Panc1 (cell line): ENCODE data around the gene SPATC1L. TPM values are rescaled to one million over a fixed set of nuclear protein-coding genes. Genes with fewer than 3 reads are reported as not detected.

Experiments
- ATAC-seq: fragments of 200-7000 bp; cut with Tn5 transposase; 2 replicates; pipeline ENCODE4 v1.9.1; 2020; ENCODE audit warnings: mild to moderate bottlenecking, moderate library complexity
- BruUV-seq: library from RNA; stranded (reverse); fragments of 400-500 nt; replicated peaks from 2 replicates; lab custom pipeline; 2021; lab: Mats Ljungman, UMichigan
- CTCF ChIA-PET: fragments of 300-600 bp; sonication (Branson Sonifier 250); formaldehyde crosslinking; loops from one replicate; lab custom pipeline; 2022; ENCODE audit warnings: antibody characterized with exemption; lab: Charles Lee
- POLR2A ChIA-PET: fragments of 300-600 bp; sonication (Branson Sonifier 250); formaldehyde crosslinking; loops from one replicate; lab custom pipeline; 2022; ENCODE audit warnings: antibody characterized with exemption; lab: Charles Lee
- DNase-seq: peaks from one replicate; pipeline ENCODE4 v3.0.0-alpha.2; 2010; ENCODE audit warnings: low read depth, low spot score
- H3K27ac ChIP-seq: 2 replicates; pipeline ENCODE4 v1.5.1; 2011; ENCODE audit warnings: mild to moderate bottlenecking, low read length, inconsistent platforms
- H3K27me3 ChIP-seq: fragments of 200-500 bp; sonication (Bioruptor generic); 2 replicates; pipeline ENCODE4 v1.6.0; 2014; ENCODE audit warnings: low read length, inconsistent platforms; ENCODE audit not compliant: control insufficient read depth, insufficient read depth
- H3K36me3 ChIP-seq: fragments of 200-500 bp; sonication (Bioruptor generic); 2 replicates; pipeline ENCODE4 v1.5.1; 2014; ENCODE audit warnings: inconsistent platforms, mild to moderate bottlenecking, low read length, moderate library complexity; ENCODE audit not compliant: control insufficient read depth, insufficient read depth
- H3K4me1 ChIP-seq: 2 replicates; pipeline ENCODE4 v1.5.1; 2011; ENCODE audit warnings: inconsistent platforms, mild to moderate bottlenecking, low read length, moderate library complexity; ENCODE audit not compliant: control insufficient read depth, insufficient read depth
- H3K4me3 ChIP-seq, 2 experiments: 2 replicates each; pipeline ENCODE4 v1.5.1; 2011 to 2012; ENCODE audit warnings: low read depth in 2 of 2, low read length in 2 of 2, mild to moderate bottlenecking in 2 of 2, inconsistent platforms in 1 of 2, moderate library complexity in 1 of 2
- H3K9me3 ChIP-seq: fragments of 200-500 bp; sonication (Bioruptor generic); 2 replicates; pipeline ENCODE4 v1.5.1; 2014; ENCODE audit warnings: low read depth, mild to moderate bottlenecking, inconsistent platforms, low read length, moderate library complexity; ENCODE audit not compliant: control insufficient read depth, insufficient read depth
- CTCF ChIP-seq: fragments of 450-650 bp; IDR thresholded peaks from 2 replicates; pipeline ENCODE4 v1.5.1; 2017; ENCODE audit warnings: mild to moderate bottlenecking
- POLR2AphosphoS5 ChIP-seq: IDR thresholded peaks from 2 replicates; pipeline ENCODE4 v1.6.1; 2012; ENCODE audit warnings: mild to moderate bottlenecking, low read depth, low read length, moderate library complexity
- SIN3A ChIP-seq: IDR thresholded peaks from 2 replicates; pipeline ENCODE4 v1.6.1; 2012; ENCODE audit warnings: low read depth, mild to moderate bottlenecking, low read length, moderate library complexity, borderline replicate concordance; ENCODE audit not compliant: insufficient read depth
- TCF7L2 ChIP-seq: IDR thresholded peaks from 2 replicates; pipeline ENCODE4 v1.6.1; 2011; ENCODE audit warnings: mild to moderate bottlenecking, low read depth, low read length, inconsistent platforms
- in situ Hi-C: cut with HindIII; loops from 2 replicates; pipeline ENCODE4 v1.10.0; 2016; ENCODE audit warnings: low sequenced_read_pairs, low pct_unique_long_range_greater_than_20kb
- intact Hi-C: fragments of 100-400 bp; cut with micrococcal nuclease; formaldehyde crosslinking; loops from one replicate; pipeline ENCODE4 v1.10.0; 2022; ENCODE audit not compliant: unreplicated experiment
- total RNA-seq: library from RNA; stranded (reverse); gene quantifications from one replicate; pipeline ENCODE4 v1.2.1, GENCODE V29; 2021; ENCODE audit not compliant: unreplicated experiment
- TF ChIP-seq, protein P1 (sequence below), 2 experiments: IDR thresholded peaks; 2 replicates each; pipeline ENCODE4 v1.6.1; 2011 to 2012; ENCODE audit warnings: low read depth in 2 of 2, control low read depth in 1 of 2, low read length in 1 of 2, mild to moderate bottlenecking in 1 of 2, moderate library complexity in 1 of 2; ENCODE audit not compliant: insufficient read depth in 1 of 2

SPATC1L gene
- total RNA-seq, 1 experiment from 2014 or later, result 0.26 TPM

GRCh38 chr21:46208761-46209721 lies 24.8 kb upstream of the SPATC1L start:
- H3K27me3 ChIP-seq, result no peaks in the 10 kb centered on the region
- H3K36me3 ChIP-seq, result no peaks in the 10 kb centered on the region; the same call in 1 of the 2 replicates
- POLR2A ChIA-PET, result no interaction called here

DNA sequence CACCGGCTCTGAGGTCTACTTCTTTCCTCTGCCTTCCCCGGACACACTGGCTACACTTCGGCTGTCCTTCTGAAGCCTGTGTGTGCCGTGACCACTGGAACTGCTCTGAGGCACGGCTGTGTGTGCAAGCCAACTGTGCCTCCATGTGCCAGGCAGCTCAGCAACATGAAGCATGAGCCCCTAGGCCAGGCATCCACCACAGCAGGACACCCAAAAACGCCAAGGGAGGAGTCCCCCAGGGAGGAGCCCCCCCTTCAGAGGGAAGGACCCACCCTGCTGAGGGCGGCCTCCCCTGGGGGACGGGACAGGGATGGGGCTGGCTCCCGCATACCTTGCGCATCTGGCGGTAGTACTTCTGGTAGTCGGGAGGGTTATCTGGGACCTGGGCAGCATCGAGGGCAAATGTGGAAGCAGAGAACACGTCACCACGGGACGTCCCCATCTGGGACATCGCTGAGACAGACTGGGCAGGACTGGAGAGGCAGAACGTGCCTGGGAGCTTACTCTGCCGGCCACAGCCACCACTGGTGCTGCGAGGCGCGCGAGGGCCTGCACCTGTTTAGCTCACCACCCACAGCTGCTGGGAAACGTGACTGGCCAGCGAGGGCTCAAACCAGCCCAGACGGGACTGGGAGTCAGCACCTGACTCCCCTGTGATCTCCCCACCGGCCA lies 23.8 kb upstream of the SPATC1L start:
- H3K9me3 ChIP-seq, result no peaks in the 10 kb centered on the region
- H3K4me3 ChIP-seq, result no peak overlapping the region
- intact Hi-C loops, result no loop called here
- BruUV-seq, result no TSS peak
- DNase-seq, result no peak
- TF ChIP-seq SIN3A (no peak), POLR2AphosphoS5 (no peak)
- H3K36me3 ChIP-seq, result no peaks in the 10 kb centered on the region; the same call in 1 of the 2 replicates
- no peak overlapping the region for H3K27ac ChIP-seq
- ATAC-seq, result no peak
- ChIA-PET CTCF (no interaction called here), POLR2A (no interaction called here)
- H3K27me3 ChIP-seq, result no peaks in the 10 kb centered on the region
- in situ Hi-C loops, result no loop called here
- no peaks in the 10 kb centered on the region for H3K4me1 ChIP-seq

More at GRCh38 chr21:46208761-46209721, 24.8 kb upstream of the SPATC1L start:
- Histone ChIP-seq H3K4me1 (no peaks in the 10 kb centered on the region), H3K27ac (no peak overlapping the region), H3K4me3 (no peak overlapping the region), H3K9me3 (no peaks in the 10 kb centered on the region)
- TF ChIP-seq SIN3A, result no peak
- TF ChIP-seq, protein P1, sequence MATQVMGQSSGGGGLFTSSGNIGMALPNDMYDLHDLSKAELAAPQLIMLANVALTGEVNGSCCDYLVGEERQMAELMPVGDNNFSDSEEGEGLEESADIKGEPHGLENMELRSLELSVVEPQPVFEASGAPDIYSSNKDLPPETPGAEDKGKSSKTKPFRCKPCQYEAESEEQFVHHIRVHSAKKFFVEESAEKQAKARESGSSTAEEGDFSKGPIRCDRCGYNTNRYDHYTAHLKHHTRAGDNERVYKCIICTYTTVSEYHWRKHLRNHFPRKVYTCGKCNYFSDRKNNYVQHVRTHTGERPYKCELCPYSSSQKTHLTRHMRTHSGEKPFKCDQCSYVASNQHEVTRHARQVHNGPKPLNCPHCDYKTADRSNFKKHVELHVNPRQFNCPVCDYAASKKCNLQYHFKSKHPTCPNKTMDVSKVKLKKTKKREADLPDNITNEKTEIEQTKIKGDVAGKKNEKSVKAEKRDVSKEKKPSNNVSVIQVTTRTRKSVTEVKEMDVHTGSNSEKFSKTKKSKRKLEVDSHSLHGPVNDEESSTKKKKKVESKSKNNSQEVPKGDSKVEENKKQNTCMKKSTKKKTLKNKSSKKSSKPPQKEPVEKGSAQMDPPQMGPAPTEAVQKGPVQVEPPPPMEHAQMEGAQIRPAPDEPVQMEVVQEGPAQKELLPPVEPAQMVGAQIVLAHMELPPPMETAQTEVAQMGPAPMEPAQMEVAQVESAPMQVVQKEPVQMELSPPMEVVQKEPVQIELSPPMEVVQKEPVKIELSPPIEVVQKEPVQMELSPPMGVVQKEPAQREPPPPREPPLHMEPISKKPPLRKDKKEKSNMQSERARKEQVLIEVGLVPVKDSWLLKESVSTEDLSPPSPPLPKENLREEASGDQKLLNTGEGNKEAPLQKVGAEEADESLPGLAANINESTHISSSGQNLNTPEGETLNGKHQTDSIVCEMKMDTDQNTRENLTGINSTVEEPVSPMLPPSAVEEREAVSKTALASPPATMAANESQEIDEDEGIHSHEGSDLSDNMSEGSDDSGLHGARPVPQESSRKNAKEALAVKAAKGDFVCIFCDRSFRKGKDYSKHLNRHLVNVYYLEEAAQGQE (IDR thresholded peaks at IDR 0.05; ENCODE audit: insufficient read depth in 1 of 2, low read depth in 2 of 2, low read length in 1 of 2), result no peak
- no peak for TF ChIP-seq POLR2AphosphoS5
- no peak for TF ChIP-seq CTCF
- TF ChIP-seq TCF7L2, result no peak
- CTCF ChIA-PET, result no interaction called here
- in situ Hi-C loops, result no loop called here
- DNase-seq, result no peak
- no TSS peak for BruUV-seq
- intact Hi-C loops, result no loop called here
- ATAC-seq, result no peak
